Measurements from ENCODE around the gene LMNA.
A peak's percentile ranks its signal among the peaks of the same experiment; 100 is the strongest.
"Not testable (repeated sequence)": the region's sequence is repeated elsewhere in the genome, so short reads cannot be mapped to it uniquely, and the experiment has no call there.

LMNA gene

GRCh38 chr1:156122519-156123355 is 8.2 kb downstream of the LMNA start:
- DNase-seq: peak; percentile 90

- peak; percentile 96 for DNase-seq
Measured at GRCh38 chr1:156123356-156124196, 9.1 kb downstream of the LMNA start.

DNA sequence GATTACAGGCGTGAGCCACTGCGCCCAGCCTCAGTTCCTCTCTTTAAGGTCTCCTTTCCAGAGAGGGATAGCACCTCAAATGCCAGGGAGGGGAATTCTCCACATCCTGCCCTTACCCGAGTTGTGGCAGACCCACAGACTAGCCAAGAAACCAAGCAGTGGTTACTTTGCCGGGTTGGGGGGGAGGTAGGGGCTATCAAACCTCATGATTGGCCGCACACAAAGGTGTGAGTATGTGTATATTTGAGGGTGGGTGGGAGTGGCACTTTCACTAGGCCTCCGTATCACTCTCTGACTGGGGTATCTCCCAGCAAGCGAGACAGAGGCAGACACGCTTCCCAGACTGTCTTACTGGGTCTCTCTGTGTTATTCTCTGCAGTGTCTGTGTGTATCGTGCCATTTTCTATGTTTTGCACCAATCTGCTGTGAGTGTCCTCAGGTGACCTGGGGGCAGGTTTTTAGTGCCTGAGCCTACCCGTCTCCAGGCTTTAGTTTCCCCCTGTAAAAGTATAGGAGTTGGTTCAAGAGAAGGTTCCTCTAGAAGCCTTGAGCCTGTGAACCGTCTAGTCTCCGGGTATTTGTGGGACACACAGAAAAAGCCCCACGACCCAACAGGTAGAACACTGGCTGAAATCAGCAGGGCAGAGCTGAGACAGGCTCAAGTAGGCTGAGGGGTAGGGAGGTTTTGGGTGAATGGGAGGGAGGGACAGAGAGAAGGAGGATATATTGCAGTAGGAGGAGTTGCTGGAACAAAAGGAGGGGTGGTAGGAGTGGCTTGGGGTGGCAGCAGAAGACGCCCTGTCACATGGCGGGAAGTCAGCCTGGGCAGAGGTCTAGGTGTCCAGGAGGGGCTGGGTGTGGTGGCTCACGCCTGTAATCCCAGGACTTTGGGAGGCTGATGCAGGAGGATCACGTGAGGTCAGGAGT is 10.3 kb downstream of the LMNA start:
- peak; percentile 65 for DNase-seq

DNA sequence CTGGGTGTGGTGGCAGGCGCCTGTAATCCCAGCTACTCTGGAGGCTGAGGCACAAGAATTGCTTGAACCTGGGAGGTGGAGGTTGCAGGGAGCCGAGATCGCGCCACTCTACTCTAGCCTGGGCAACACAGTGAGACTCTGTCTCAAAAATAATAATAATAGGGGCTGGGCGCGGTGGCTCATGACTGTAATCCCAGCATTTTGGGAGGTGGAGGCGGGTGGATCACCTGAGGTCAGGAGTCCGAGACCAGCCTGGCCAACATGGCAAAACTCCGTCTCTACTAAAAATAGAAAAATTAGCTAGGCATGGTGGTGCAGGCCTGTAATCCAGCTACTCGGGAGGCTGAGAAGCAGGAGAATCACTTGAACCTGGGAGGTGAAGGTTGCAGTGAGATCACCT is 11.0 kb downstream of the LMNA start:
- DNase-seq: not testable (repeated sequence)

DNA sequence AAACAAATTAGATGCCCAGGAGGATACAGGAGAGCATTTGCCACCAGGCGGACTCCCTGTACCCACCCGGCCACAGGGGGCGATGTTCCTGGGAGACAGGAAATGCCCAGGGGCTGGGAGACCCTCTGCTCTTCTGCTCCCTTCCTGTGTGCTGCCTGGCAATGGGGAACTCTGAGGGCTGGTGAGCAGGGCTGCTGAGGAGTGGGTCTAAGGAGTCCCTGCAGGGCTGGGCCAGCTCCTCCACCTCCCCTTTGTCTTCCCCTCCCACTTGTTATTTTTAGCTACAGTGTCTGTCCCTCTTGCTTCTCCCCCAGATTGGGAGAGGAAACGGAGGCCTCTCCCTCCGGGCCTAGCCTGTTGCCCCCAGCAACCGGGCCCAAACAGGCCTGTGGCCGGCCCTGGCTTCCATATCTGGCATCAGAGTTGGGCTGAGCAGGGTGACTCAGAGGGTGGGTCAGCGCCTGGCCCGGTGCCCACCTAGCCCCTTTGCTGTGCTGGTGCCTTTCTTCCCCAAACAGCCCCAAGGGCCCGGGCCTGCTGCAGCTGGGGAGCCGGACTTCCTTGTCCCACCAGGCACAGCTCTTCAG is 11.6 kb downstream of the LMNA start:
- DNase-seq: peak; percentile 95

GRCh38 chr1:156126630-156127534 is 12.4 kb downstream of the LMNA start:
- DNase-seq: peak; percentile 71

DNA sequence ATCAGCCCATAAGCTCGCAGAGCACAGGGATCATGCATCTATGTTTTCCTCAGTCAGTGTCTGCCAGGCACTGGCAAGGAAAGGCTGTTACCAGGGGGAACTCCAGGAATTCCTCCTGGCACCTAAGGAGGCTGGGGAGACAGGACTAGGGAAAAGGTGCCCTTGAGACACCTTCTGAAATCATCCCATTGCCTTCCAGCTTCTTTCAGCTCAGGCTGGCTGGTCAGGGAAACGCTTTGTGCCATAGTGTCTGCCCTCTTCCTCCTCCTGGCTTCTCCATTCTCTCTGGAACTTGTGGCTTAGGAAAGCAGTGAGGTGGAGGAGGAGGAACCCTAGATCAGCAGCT is 13.8 kb downstream of the LMNA start:
- peak; percentile 56 for DNase-seq

DNA sequence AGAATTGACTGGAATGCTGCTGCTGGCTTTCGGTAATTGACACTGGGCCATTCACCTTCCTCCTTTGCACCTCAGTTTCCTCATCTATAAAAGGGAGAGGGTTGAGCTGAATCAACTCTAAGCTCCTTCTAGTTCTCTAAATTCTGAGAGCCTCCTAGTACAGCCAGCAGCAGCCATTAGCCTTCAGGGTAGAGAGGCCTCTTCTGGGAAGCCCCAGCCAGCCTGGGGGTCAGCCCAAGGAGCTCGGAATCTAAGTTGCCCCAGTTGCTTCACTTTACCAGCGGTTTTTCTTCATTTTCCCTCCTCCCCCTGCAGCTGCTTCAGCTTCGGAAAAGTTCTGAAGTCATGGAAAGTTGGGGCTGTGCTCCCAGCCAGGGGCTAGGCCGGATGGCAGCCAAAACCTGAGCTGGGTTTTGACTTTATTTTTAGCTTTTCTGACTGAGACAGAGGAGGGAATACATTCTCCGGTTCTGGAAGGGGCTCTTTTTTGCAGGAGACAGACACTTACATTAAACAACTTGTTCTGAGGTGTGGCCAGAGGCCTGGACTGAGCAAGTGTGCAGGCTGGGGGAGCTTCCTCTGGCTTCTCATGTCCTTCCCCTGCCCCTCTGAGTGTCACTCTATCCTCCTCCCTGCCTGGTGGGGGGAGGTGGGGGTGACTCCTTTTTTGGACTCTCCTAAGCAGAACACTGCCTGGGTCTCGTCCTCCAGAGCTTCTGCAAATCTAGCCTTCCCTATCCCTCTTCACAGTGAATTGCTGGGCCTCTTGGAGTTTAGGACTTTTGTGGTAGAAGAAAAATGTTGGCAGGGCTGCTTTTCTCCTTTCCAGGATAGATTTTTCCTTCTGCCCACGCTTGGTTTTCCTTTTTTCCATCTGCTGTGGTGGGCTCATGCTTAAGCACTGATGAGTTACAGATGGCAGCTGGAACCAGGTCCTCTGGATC is 14.4 kb downstream of the LMNA start:
- DNase-seq: peak; percentile 95

GRCh38 chr1:156129687-156130577 is 15.4 kb downstream of the LMNA start:
- peak; percentile 93 for DNase-seq

DNA sequence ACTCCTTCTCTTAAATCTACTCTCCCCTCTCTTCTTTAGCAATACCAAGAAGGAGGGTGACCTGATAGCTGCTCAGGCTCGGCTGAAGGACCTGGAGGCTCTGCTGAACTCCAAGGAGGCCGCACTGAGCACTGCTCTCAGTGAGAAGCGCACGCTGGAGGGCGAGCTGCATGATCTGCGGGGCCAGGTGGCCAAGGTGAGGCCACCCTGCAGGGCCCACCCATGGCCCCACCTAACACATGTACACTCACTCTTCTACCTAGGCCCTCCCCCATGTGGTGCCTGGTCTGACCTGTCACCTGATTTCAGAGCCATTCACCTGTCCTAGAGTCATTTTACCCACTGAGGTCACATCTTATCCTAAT is 16.0 kb downstream of the LMNA start:
- DNase-seq: no peak

DNA sequence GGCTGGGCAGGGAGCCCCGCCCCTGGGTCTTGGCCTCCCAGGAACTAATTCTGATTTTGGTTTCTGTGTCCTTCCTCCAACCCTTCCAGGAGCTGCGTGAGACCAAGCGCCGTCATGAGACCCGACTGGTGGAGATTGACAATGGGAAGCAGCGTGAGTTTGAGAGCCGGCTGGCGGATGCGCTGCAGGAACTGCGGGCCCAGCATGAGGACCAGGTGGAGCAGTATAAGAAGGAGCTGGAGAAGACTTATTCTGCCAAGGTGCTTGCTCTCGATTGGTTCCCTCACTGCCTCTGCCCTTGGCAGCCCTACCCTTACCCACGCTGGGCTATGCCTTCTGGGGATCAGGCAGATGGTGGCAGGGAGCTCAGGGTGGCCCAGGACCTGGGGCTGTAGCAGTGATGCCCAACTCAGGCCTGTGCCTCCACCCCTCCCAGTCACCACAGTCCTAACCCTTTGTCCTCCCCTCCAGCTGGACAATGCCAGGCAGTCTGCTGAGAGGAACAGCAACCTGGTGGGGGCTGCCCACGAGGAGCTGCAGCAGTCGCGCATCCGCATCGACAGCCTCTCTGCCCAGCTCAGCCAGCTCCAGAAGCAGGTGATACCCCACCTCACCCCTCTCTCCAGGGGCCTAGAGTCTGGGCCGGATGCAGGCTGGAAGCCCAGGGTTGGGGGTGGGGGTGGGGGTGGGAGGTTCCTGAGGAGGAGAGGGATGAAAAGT is 20.4 kb downstream of the LMNA start:
- no peak for DNase-seq

DNA sequence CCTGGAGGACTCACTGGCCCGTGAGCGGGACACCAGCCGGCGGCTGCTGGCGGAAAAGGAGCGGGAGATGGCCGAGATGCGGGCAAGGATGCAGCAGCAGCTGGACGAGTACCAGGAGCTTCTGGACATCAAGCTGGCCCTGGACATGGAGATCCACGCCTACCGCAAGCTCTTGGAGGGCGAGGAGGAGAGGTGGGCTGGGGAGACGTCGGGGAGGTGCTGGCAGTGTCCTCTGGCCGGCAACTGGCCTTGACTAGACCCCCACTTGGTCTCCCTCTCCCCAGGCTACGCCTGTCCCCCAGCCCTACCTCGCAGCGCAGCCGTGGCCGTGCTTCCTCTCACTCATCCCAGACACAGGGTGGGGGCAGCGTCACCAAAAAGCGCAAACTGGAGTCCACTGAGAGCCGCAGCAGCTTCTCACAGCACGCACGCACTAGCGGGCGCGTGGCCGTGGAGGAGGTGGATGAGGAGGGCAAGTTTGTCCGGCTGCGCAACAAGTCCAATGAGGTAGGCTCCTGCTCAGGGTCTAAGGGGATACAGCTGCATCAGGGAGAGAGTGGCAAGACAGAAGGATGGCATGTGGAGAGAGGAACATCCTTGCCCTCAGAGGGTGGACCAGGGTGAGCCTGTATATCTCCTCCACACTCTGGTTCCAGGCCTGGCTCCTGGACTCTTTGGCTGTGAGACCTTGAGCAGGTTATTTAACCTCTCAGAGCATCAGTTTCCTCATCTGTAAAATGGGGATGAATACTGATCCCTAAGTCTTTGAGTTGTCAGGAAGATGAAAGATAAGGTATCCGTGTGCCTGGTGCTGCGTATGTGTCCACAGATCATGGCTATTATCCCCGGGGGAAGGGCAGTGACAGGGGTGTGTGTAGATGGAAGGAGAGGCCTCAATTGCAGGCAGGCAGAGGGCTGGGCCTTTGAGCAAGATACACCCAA is 21.7 kb downstream of the LMNA start:
- no peak for DNase-seq

DNA sequence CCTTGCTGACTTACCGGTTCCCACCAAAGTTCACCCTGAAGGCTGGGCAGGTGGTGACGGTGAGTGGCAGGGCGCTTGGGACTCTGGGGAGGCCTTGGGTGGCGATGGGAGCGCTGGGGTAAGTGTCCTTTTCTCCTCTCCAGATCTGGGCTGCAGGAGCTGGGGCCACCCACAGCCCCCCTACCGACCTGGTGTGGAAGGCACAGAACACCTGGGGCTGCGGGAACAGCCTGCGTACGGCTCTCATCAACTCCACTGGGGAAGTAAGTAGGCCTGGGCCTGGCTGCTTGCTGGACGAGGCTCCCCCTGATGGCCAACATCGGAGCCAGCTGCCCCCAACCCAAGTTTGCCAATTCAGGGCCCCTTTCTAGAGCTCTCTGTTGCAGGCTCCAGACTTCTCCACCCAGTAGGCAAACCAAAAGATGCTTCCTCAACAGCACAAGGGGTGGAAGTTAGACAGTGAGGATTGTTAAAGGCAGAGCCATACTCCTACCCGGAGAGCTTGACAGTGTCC is 22.5 kb downstream of the LMNA start:
- DNase-seq: no peak

GRCh38 chr1:156138458-156138867 is 24.0 kb downstream of the LMNA start:
- no peak for DNase-seq

DNA sequence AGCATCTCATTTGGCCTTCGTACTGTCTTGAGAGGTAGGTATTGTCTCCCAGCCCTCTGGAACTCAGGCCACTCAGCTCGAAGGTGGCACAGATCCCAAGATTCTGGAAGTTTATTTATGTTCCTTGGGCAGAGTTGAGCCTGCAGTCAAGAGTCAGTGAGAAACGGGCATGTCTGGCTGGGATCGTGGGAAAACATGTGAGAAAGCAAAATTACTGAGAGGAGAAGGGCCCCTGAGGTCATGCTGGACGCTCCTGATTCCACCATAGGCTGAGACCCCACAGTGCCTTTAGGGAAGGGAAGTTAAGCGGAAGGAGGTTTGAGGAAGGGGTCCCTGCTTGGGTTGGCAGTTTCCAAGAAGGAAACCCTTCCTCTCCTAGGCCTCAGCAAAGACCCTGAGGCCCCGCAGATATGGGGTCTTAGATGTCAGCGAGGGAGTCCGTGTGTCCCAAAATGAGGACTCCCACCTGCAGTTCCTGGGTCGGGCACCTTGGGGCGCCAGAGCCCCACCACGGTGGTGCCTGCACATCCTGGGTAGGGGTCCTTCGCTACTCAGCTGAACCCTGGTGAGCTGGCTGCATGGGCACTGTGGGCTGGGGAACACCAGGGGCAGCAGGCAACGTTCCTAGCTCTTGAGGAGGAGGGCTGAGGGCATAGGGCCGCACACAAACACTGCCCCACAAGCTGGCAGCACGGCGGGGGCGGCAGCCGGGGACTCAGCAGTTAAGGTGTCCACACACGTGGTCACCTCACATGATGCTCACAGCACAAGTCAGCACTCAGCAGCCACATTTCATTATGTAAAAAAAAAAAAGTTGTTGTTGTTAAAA is 26.6 kb downstream of the LMNA start:
- no peak for DNase-seq

All from femur (tissue), 1 donor.